Mesendoderm (in vitro differentiated cells): ENCODE measurements around the gene WDR64.

Experiments used
- DNase-seq: peaks from one replicate; pipeline ENCODE4 v3.0.0; 2013
- H2AK5ac ChIP-seq: 2 replicates; pipeline ENCODE4 v1.6.1; 2013; ENCODE audit warnings: low read length, inconsistent platforms
- H2BK120ac ChIP-seq: 2 replicates; pipeline ENCODE4 v1.6.1; 2013; ENCODE audit warnings: low read depth, mild to moderate bottlenecking, low read length, moderate library complexity, mixed read lengths
- H2BK15ac ChIP-seq: replicated peaks from 2 replicates; pipeline ENCODE4 v1.6.1; 2013; ENCODE audit warnings: low read depth, mild to moderate bottlenecking, moderate library complexity
- H2BK5ac ChIP-seq: 2 replicates; pipeline ENCODE4 v1.6.1; 2013; ENCODE audit warnings: low read length, inconsistent platforms
- H3K18ac ChIP-seq: 2 replicates; pipeline ENCODE4 v1.6.1; 2013; ENCODE audit warnings: mild to moderate bottlenecking, low read length, mixed read lengths
- H3K23ac ChIP-seq: one replicate; pipeline ENCODE4 v1.6.1; 2013; ENCODE audit warnings: low read length
- H3K27ac ChIP-seq: 2 replicates; pipeline ENCODE4 v1.5.1; 2013; ENCODE audit warnings: low read depth, mild to moderate bottlenecking, inconsistent platforms, low read length, moderate library complexity
- H3K27me3 ChIP-seq: 2 replicates; pipeline ENCODE4 v1.6.1; 2013; ENCODE audit warnings: low read length, control low read depth, mild to moderate bottlenecking, inconsistent platforms; ENCODE audit not compliant: insufficient read depth, poor library complexity
- H3K36me3 ChIP-seq: 2 replicates; pipeline ENCODE4 v1.6.1; 2013; ENCODE audit warnings: low read length, inconsistent platforms; ENCODE audit not compliant: control insufficient read depth, insufficient read depth
- H3K4ac ChIP-seq: one replicate; pipeline ENCODE4 v1.6.1; 2013; ENCODE audit warnings: low read depth, mild to moderate bottlenecking, low read length, moderate library complexity
- H3K4me1 ChIP-seq: 2 replicates; pipeline ENCODE4 v1.6.1; 2013; ENCODE audit warnings: low read depth, low read length, inconsistent platforms; ENCODE audit not compliant: control insufficient read depth
- H3K4me2 ChIP-seq: 2 replicates; pipeline ENCODE4 v1.6.1; 2013; ENCODE audit warnings: low read length
- H3K4me3 ChIP-seq: 2 replicates; pipeline ENCODE4 v1.5.1; 2013; ENCODE audit warnings: mild to moderate bottlenecking, low read length
- H3K56ac ChIP-seq: one replicate; pipeline ENCODE4 v1.6.1; 2013; ENCODE audit warnings: low read length
- H3K79me1 ChIP-seq: 2 replicates; pipeline ENCODE4 v1.6.1; 2013; ENCODE audit warnings: low read length, inconsistent platforms
- H3K79me2 ChIP-seq: 2 replicates; pipeline ENCODE4 v1.6.1; 2013; ENCODE audit warnings: mild to moderate bottlenecking, low read length; ENCODE audit not compliant: control insufficient read depth, insufficient read depth
- H3K9ac ChIP-seq: 2 replicates; pipeline ENCODE4 v1.6.1; 2013; ENCODE audit warnings: low read length, inconsistent platforms
- H4K5ac ChIP-seq: one replicate; pipeline ENCODE4 v1.6.1; 2013; ENCODE audit warnings: low read length
- H4K8ac ChIP-seq: one replicate; pipeline ENCODE4 v1.6.1; 2013; ENCODE audit warnings: low read depth, mild to moderate bottlenecking, control low read depth, low read length, moderate library complexity
- WGBS: extraction: QIAGEN DNeasy Blood & Tissue Kit; methylation state at CpG from one replicate; pipeline ENCODE4 v1.1.7; 2013; ENCODE audit warnings: low lambda C conversion rate, missing lambda C conversion rate; ENCODE audit not compliant: insufficient coverage; ENCODE audit errors: extremely low coverage; 5-methylcytosine and 5-hydroxymethylcytosine counted together

The WDR64 gene

DNA sequence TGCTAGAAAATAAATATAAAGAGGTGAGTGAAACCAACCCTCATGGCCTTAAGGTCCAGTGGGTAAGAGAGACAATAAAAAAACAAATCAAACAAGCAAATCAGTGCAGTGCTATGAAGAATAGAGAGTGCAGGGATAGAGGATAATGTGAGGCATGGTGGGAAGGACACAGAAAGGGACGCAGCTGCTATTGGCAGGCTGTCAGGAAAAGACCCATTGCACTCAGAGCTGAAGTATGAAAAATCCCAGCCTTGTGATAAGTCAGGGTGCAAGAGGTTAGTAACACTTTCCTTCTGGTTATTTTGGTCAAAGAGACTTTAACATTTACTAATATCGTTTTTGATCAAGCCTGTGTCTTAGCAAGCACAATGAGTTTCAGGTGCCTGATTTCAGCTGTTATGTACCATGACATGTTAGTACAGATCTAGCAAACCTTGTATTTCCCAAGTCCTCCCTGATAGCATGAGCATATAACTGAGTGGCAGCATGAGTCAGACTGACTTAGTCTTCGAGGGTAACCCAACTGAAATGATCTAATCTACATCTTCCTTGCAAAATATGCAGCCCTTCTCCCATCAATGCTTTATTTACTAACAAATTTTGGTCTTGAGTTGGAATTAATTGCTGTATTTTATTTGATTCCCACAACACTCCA, 43.6 kb upstream of the WDR64 start:
- H3K27me3 ChIP-seq: no peaks in the 10 kb centered on the region
- H3K18ac ChIP-seq: no peak overlapping the region
- no peak overlapping the region for H3K4ac ChIP-seq
- no peaks in the 10 kb centered on the region for H3K4me1 ChIP-seq
- no peak overlapping the region for H3K4me3 ChIP-seq
- no peaks in the 10 kb centered on the region for H3K36me3 ChIP-seq
- no CpG with 5 or more reads among the region's 3 CpGs for WGBS
- DNase-seq: no peak
- no peak overlapping the region for H3K4me2 ChIP-seq
- H3K27ac ChIP-seq: no peak overlapping the region
- no peak overlapping the region for H4K5ac ChIP-seq
- H3K23ac ChIP-seq: no peak overlapping the region
- H3K79me2 ChIP-seq: no peaks in the 10 kb centered on the region
- no peak overlapping the region for H2BK120ac ChIP-seq
- no peak overlapping the region for H4K8ac ChIP-seq
- no peak overlapping the region for H3K9ac ChIP-seq
- no peak overlapping the region for H3K56ac ChIP-seq
- no peak overlapping the region for H2BK15ac ChIP-seq
- H2BK5ac ChIP-seq: no peak overlapping the region
- H2AK5ac ChIP-seq: no peak overlapping the region
- H3K79me1 ChIP-seq: no peaks in the 10 kb centered on the region

- H3K79me2 ChIP-seq: no peaks in the 10 kb centered on the region
- no peak overlapping the region for H3K18ac ChIP-seq
- DNase-seq: peak; percentile 78
- no peak overlapping the region for H2AK5ac ChIP-seq
- no peak overlapping the region for H4K8ac ChIP-seq
- no peak overlapping the region for H3K4me2 ChIP-seq
- WGBS: no CpG with 5 or more reads among the region's 8 CpGs
- H3K79me1 ChIP-seq: no peaks in the 10 kb centered on the region
- no peak overlapping the region for H2BK15ac ChIP-seq
- no peak overlapping the region for H4K5ac ChIP-seq
- no peak overlapping the region for H2BK120ac ChIP-seq
- H3K27ac ChIP-seq: no peak overlapping the region
- no peak overlapping the region for H3K56ac ChIP-seq
- no peak overlapping the region for H3K4ac ChIP-seq
- no peaks in the 10 kb centered on the region for H3K27me3 ChIP-seq
- H3K9ac ChIP-seq: no peak overlapping the region
- H3K4me1 ChIP-seq: no peaks in the 10 kb centered on the region
- no peaks in the 10 kb centered on the region for H3K36me3 ChIP-seq
- H3K23ac ChIP-seq: no peak overlapping the region
- no peak overlapping the region for H2BK5ac ChIP-seq
- H3K4me3 ChIP-seq: no peak overlapping the region
Measured at GRCh38 chr1:241610056-241610815, 41.8 kb upstream of the WDR64 start.

DNA sequence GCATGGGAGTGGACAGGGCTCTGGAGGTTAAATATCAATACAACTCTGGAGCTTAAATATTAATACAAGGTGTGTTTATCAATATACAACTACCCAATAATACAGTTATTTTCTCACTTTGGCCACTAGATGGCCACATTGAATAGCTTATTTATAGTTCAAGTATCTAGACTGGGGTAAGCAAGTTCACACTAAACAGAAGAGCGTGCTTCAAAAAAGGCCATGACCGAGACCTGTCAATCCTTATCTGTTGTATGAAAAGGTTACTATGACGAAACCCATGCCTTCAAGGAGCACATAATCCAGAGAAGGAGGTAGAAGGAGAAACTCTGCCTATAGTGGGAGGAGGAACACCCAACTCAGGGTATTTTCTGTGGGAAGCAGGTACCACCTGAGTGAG, 41.0 kb upstream of the WDR64 start:
- H3K9ac ChIP-seq: no peak overlapping the region
- H3K79me2 ChIP-seq: no peaks in the 10 kb centered on the region
- H2BK5ac ChIP-seq: no peak overlapping the region
- H3K27ac ChIP-seq: no peak overlapping the region
- no peak overlapping the region for H3K18ac ChIP-seq
- H3K27me3 ChIP-seq: no peaks in the 10 kb centered on the region
- no peak overlapping the region for H3K4me3 ChIP-seq
- H3K23ac ChIP-seq: no peak overlapping the region
- H3K4me2 ChIP-seq: no peak overlapping the region
- H4K8ac ChIP-seq: no peak overlapping the region
- no peak overlapping the region for H4K5ac ChIP-seq
- H3K36me3 ChIP-seq: no peaks in the 10 kb centered on the region
- no peaks in the 10 kb centered on the region for H3K79me1 ChIP-seq
- H3K56ac ChIP-seq: no peak overlapping the region
- WGBS: no CpG with 5 or more reads among the region's 3 CpGs
- H2BK15ac ChIP-seq: peak overlapping the region; percentile 57
- no peaks in the 10 kb centered on the region for H3K4me1 ChIP-seq
- DNase-seq: peak; percentile 79
- no peak overlapping the region for H3K4ac ChIP-seq
- no peak overlapping the region for H2BK120ac ChIP-seq
- no peak overlapping the region for H2AK5ac ChIP-seq

DNA sequence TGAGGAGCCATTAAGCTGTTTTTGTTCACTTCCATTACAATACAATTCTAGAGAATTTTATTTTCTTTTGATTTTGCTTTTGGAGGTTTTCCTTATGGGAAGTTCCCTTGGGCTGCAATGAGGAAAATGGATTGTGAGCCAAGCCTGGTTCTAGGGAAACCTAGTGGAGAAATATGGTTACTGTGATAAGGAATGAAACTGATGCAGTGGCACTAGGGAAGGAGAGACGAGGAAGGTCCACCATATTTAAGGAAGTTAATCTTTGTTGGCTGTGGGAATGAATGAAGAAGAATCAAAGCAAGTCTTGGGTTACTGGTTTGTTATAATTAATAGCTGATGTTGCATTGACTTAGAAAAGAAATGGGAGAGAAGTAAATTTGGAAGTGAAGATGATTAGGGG, 40.3 kb upstream of the WDR64 start:
- H3K4me2 ChIP-seq: no peak overlapping the region
- no peak overlapping the region for H3K56ac ChIP-seq
- no peaks in the 10 kb centered on the region for H3K79me1 ChIP-seq
- no peaks in the 10 kb centered on the region for H3K36me3 ChIP-seq
- H3K4me3 ChIP-seq: no peak overlapping the region
- no peaks in the 10 kb centered on the region for H3K79me2 ChIP-seq
- no peak overlapping the region for H2AK5ac ChIP-seq
- H3K4me1 ChIP-seq: no peaks in the 10 kb centered on the region
- H3K9ac ChIP-seq: no peak overlapping the region
- no peaks in the 10 kb centered on the region for H3K27me3 ChIP-seq
- peak; percentile 29 for DNase-seq
- H4K5ac ChIP-seq: no peak overlapping the region
- no peak overlapping the region for H3K23ac ChIP-seq
- no CpG with 5 or more reads among the region's 1 CpG for WGBS
- H2BK15ac ChIP-seq: no peak overlapping the region
- no peak overlapping the region for H3K18ac ChIP-seq
- H3K4ac ChIP-seq: peak overlapping the region; percentile 36
- no peak overlapping the region for H3K27ac ChIP-seq
- no peak overlapping the region for H2BK5ac ChIP-seq
- H4K8ac ChIP-seq: no peak overlapping the region
- no peak overlapping the region for H2BK120ac ChIP-seq

GRCh38 chr1:241612533-241613477, 39.3 kb upstream of the WDR64 start:
- peak; percentile 84 for DNase-seq
- H3K56ac ChIP-seq: no peak overlapping the region
- WGBS: no CpG with 5 or more reads among the region's 9 CpGs

More at GRCh38 chr1:241612533-241613477, 39.3 kb upstream of the WDR64 start:
- Histone ChIP-seq H2BK5ac (no peak overlapping the region), H3K36me3 (no peaks in the 10 kb centered on the region), H2AK5ac (no peak overlapping the region), H3K9ac (no peak overlapping the region), H3K4me2 (no peak overlapping the region), H3K4ac (no peak overlapping the region), H3K4me3 (no peak overlapping the region), H3K18ac (no peak overlapping the region), H3K79me2 (no peaks in the 10 kb centered on the region), H3K4me1 (no peaks in the 10 kb centered on the region), H4K8ac (no peak overlapping the region), H3K27me3 (no peaks in the 10 kb centered on the region), H2BK15ac (no peak overlapping the region), H2BK120ac (no peak overlapping the region), H3K79me1 (no peaks in the 10 kb centered on the region), H3K23ac (no peak overlapping the region), H4K5ac (no peak overlapping the region), H3K27ac (no peak overlapping the region)
